HEK293 (cell line): ENCODE measurements around the gene CALCOCO2.

Experiments used
- ZBTB8A ChIP-seq: fragments of 450-650 bp; formaldehyde crosslinking; IDR thresholded peaks from 2 replicates; pipeline ENCODE4 v1.5.1; 2016; ENCODE audit warnings: missing biosample characterization, missing genetic modification characterization
- TF ChIP-seq, protein P1 (sequence below): fragments of 450-650 bp; formaldehyde crosslinking; IDR thresholded peaks from 2 replicates; pipeline ENCODE4 v1.5.1; 2016; ENCODE audit warnings: missing biosample characterization, missing genetic modification characterization
- TF ChIP-seq, protein P2 (sequence below): fragments of 450-650 bp; formaldehyde crosslinking; IDR thresholded peaks from 2 replicates; pipeline ENCODE4 v1.5.1; 2016; ENCODE audit warnings: missing biosample characterization, missing genetic modification characterization

DNA sequence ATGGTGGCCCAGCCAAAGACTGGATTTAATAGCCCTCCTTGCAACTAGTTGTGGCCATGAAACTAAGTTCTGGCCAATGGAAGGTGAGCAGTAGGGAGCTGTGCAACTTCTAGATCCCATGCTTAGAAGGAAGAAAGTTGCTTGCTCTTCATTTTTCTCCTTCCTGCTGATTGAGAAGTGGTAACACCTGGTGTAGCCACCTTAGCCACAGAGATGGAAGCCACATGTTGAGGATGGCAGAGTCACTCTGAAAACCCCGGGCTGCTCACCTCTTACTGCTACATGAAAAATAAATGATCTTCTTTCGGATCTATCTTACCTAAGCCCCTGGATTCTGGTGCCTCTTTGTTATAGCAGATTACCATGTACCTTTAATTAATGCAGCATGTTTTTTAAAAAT is 51.4 kb downstream of the CALCOCO2 start:
- no peak for TF ChIP-seq ZBTB8A (tag by site-specific recombination)
- TF ChIP-seq, protein P1, sequence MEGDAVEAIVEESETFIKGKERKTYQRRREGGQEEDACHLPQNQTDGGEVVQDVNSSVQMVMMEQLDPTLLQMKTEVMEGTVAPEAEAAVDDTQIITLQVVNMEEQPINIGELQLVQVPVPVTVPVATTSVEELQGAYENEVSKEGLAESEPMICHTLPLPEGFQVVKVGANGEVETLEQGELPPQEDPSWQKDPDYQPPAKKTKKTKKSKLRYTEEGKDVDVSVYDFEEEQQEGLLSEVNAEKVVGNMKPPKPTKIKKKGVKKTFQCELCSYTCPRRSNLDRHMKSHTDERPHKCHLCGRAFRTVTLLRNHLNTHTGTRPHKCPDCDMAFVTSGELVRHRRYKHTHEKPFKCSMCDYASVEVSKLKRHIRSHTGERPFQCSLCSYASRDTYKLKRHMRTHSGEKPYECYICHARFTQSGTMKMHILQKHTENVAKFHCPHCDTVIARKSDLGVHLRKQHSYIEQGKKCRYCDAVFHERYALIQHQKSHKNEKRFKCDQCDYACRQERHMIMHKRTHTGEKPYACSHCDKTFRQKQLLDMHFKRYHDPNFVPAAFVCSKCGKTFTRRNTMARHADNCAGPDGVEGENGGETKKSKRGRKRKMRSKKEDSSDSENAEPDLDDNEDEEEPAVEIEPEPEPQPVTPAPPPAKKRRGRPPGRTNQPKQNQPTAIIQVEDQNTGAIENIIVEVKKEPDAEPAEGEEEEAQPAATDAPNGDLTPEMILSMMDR (tag by site-specific recombination): no peak
- TF ChIP-seq, protein P2, sequence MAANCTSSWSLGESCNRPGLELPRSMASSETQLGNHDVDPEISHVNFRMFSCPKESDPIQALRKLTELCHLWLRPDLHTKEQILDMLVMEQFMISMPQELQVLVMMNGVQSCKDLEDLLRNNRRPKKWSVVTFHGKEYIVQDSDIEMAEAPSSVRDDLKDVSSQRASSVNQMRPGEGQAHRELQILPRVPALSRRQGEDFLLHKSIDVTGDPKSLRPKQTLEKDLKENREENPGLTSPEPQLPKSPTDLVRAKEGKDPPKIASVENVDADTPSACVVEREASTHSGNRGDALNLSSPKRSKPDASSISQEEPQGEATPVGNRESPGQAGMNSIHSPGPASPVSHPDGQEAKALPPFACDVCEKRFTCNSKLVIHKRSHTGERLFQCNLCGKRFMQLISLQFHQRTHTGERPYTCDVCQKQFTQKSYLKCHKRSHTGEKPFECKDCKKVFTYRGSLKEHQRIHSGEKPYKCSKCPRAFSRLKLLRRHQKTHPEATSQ: no peak
